K562 (cell line): ENCODE data around the gene AIFM1. TPM values are rescaled to one million over a fixed set of nuclear protein-coding genes. Genes with fewer than 3 reads are reported as not detected.
A peak's percentile ranks its signal among the peaks of the same experiment; 100 is the strongest.

Source experiments
- BHLHE40 ChIP-seq: IDR thresholded peaks from 2 replicates; pipeline ENCODE4 v1.6.1; 2011; ENCODE audit warnings: low read length, improper control_type of control experiment
- JUND ChIP-seq, 2 experiments: IDR thresholded peaks; 2 replicates in 1 of 2; 3 replicates in 1 of 2; pipeline ENCODE4 v1.6.1; 2011; ENCODE audit warnings: borderline replicate concordance in 2 of 2, low read depth in 2 of 2, low read length in 2 of 2, improper control_type of control experiment in 1 of 2, missing biosample characterization in 1 of 2, missing genetic modification characterization in 1 of 2, missing genetic modification reagents in 1 of 2
- RCOR1 ChIP-seq, 2 experiments: IDR thresholded peaks; 2 replicates each; pipeline ENCODE4 v1.6.1; 2012; ENCODE audit warnings: low read depth in 2 of 2, low read length in 2 of 2, borderline replicate concordance in 1 of 2, improper control_type of control experiment in 1 of 2
- RREB1 ChIP-seq: fragments of 250-450 bp; sonication (Bioruptor Pico); IDR thresholded peaks from 2 replicates; pipeline ENCODE4 v1.4.0; 2020
- SAP30 ChIP-seq: fragments of 200-600 bp; sonication (generic); IDR thresholded peaks from 2 replicates; pipeline ENCODE4 v1.6.1; 2012; ENCODE audit warnings: borderline replicate concordance, low read depth, mild to moderate bottlenecking, moderate library complexity, low read length, control low read depth, inconsistent platforms; ENCODE audit not compliant: insufficient read depth, poor library complexity, severe bottlenecking
- ZNF232 ChIP-seq: sonication (generic); formaldehyde crosslinking; IDR thresholded peaks from 2 replicates; pipeline ENCODE4 v1.8.0; 2022; ENCODE audit warnings: mild to moderate bottlenecking, missing genetic modification reagents
- ZNF263 ChIP-seq: sonication (generic); formaldehyde crosslinking; IDR thresholded peaks from 2 replicates; pipeline ENCODE4 v1.8.0; 2022; ENCODE audit warnings: mild to moderate bottlenecking, missing genetic modification reagents, borderline replicate concordance
- ZNF407 ChIP-seq: fragments of 450-650 bp; IDR thresholded peaks from 2 replicates; pipeline ENCODE4 v1.6.1; 2016; ENCODE audit warnings: low read depth
- polyA plus RNA-seq, 8 experiments: library from polyadenylated mRNA; depleted of rRNA in 4 of 8; stranded (reverse) in 5 of 8; unstranded in 3 of 8; fragments of >200 nt; fragmentation: Nextera tagmentation in 2 of 8; fragmentation: Illumina TruSeq in 1 of 8; extraction: Ambion mirVana in 2 of 8; extraction: Trizol in 1 of 8; gene quantifications; 2 replicates each; pipeline versions ENCODE4 v1.2.1 to v1.2.3, GENCODE V29; 2011 to 2014; ENCODE audit warnings: inconsistent platforms in 1 of 8, missing spikeins in 1 of 8
- total RNA-seq, 7 experiments: library from RNA; depleted of rRNA in 6 of 7; stranded (reverse); fragments of >200 nt in 6 of 7; fragmentation: Illumina TruSeq in 2 of 7; extraction: Trizol in 2 of 7; gene quantifications; 2 replicates each; pipeline versions ENCODE4 v1.2.1 to v1.2.3, GENCODE V29; 2011 to 2021; ENCODE audit warnings: low replicate concordance in 1 of 7
- TF ChIP-seq, protein P1 (sequence below): fragments of 250-450 bp; sonication (Bioruptor Pico); IDR thresholded peaks from 2 replicates; pipeline ENCODE4 v1.9.0; 2021; ENCODE audit warnings: mild to moderate bottlenecking, inconsistent platforms

Gene AIFM1
- total and polyA plus RNA-seq, 9 of the 15 experiments (the other 6 are each of a cell fraction or from before 2014, with no cell fraction given) = 51.0 to 117 (median 91.2) TPM

DNA sequence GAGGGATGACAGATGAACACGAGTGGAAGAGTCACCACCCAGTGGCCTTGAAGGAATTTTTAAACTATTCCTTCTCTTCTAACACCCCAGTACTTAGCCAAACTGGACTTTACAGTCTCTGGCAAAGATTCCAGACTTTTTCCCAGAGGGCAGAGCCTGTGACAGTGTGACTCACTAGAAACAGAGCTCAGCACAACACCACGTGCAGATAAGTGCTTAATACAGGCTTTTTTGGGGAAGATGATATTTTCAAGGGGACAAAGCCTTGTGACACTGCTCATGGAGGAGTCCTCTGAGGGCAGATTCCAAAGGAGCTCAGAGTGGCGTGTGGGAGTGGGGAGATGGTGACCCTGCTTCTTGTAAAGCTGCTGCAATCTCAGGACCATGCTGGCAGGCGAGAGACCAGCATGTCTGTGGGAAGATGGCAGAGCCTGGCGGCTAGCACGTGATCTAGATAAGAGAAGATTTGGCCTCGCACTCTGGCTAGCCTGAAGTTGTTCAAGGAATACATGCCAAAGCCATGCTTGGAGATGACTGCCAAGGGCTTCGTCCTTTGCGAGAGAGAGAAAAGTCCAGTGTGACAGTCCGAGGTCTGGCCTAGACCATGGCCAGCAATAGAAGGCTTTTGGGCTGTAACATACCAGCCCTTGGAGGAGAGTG is 8.5 kb upstream of the AIFM1 start (continued):
- TF ChIP-seq, protein P1, sequence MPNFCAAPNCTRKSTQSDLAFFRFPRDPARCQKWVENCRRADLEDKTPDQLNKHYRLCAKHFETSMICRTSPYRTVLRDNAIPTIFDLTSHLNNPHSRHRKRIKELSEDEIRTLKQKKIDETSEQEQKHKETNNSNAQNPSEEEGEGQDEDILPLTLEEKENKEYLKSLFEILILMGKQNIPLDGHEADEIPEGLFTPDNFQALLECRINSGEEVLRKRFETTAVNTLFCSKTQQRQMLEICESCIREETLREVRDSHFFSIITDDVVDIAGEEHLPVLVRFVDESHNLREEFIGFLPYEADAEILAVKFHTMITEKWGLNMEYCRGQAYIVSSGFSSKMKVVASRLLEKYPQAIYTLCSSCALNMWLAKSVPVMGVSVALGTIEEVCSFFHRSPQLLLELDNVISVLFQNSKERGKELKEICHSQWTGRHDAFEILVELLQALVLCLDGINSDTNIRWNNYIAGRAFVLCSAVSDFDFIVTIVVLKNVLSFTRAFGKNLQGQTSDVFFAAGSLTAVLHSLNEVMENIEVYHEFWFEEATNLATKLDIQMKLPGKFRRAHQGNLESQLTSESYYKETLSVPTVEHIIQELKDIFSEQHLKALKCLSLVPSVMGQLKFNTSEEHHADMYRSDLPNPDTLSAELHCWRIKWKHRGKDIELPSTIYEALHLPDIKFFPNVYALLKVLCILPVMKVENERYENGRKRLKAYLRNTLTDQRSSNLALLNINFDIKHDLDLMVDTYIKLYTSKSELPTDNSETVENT (CRISPR knock-in tag) = no peak
- TF ChIP-seq BHLHE40 = peak; percentile 83
- TF ChIP-seq RREB1 (CRISPR knock-in tag) = no peak
- peak in 1 of 2 experiments; percentile 40; a peak in 1 of 4 replicates for TF ChIP-seq RCOR1 (IDR thresholded peaks at IDR 0.05; ENCODE audit: borderline replicate concordance in 1 of 2, low read depth in 2 of 2, low read length in 2 of 2)
- TF ChIP-seq SAP30 = no peak
- TF ChIP-seq JUND (IDR thresholded peaks at IDR 0.05; ENCODE audit: borderline replicate concordance, low read depth, low read length) = peak; percentile 41; the same call in 1 of the 2 replicates
- TF ChIP-seq JUND (tag; IDR thresholded peaks at IDR 0.05; ENCODE audit: borderline replicate concordance, low read depth, low read length) = no peak; the same call in 2 of the 3 replicates
- TF ChIP-seq ZNF407 = no peak
- no peak for TF ChIP-seq ZNF263 (CRISPR knock-in tag)
- no peak for TF ChIP-seq ZNF232
